Activated CD8-positive, alpha-beta memory T cell treated with anti-CD3 and anti-CD28 coated beads, Interleukin-2, amount 50 U/mL, for 48 hours (primary cell): ENCODE data around the gene UST.
"Not testable (repeated sequence)": the region's sequence is repeated elsewhere in the genome, so short reads cannot be mapped to it uniquely, and the experiment has no call there.

Experiments used
- DNase-seq: peaks from one replicate; pipeline ENCODE4 v3.0.0-alpha.2; 2020

UST gene

DNA sequence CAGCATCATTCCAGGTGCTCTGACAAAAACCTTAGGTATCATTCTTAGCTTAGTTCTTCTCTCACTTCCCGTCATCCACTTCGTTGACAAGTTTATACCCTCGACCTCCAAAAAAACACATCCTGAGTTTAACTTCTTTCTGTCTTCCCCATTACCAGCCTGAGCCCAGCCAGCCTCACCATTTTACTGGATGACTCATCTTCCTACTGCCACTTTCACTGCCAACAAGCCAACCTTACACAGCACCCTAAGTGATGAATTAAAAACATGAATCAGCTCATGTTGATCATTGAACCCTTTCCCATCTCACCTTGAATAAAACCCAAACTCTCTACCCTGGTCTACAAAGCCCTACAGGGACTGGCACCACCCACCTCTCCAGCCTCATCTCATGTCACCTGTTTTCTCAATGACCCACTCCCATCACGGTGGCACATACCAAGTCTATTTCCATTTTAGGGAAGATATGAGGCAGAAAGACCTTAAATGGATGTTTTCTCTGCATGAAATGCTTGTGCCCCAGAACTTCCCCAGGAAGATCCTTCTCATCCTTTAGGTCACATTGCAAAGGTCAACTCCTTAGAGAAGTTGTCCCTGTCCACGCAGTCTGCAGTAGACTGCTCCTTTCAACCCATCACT is 9.9 kb upstream of the UST start:
- no peak for DNase-seq

- no peak for DNase-seq
These were observed 9.0 kb upstream of the UST start for GRCh38 chr6:148737806-148738205.

DNA sequence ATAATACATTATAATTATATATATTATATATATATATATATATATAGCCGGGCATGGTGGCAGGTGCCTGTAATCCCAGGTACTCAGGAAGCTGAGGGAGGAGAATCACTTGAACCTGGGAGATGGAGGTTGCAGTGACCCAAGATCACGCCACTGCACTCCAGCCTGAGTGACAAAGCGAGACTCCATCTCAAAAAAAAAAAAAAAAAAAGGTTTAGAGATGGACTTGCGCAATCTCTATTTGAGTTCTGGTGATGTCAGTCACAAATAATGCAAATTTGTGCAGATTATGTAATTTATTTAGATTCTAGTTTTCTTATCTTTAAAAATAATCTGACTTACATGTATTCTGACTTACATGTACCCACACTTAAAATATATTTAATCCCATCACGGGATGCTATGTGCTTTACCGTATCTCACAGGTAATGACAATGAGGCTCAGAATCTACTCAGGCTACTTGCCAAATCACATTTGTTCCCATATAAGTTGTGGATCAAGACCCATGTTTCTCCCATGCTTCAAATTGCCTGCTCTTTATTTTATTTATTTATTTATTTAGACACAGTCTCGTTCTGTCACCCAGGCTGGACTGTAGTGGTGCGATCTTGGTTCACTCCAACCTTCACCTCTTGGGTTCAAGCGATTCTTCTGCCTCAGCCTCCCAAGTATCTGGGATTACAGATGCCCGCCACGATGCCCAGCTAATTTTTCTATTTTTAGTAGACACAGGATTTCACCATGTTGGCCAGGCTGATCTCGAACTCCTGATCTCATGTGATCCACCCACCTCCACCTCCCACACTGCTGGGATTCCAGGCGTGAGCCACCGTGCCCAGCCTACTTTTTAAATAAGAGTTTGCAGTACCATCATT is 7.6 kb upstream of the UST start:
- no peak for DNase-seq

- no peak for DNase-seq
These were observed 7.1 kb upstream of the UST start for GRCh38 chr6:148739822-148740128.

- DNase-seq: no peak
These were observed 3.4 kb upstream of the UST start for GRCh38 chr6:148743476-148743875.

DNA sequence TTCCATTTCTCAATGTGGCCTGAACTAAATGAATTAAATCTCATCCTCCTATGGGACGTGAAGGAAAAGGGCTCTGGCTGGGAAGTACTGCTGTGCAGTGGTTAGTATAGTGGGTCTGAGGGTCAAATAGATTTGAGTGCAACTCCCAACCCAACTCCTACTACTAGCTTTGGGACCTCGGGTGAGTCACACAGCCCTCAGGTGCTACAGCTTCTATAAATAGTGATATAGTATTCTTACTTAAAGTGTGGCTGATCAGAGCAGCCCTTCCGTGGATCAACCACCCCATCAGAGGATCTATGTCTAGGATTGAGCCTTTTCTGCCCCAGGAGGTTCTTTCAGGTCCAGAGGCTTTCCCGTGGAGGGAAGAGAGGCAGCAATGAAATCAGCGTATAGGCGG is 904 bp upstream of the UST start:
- DNase-seq: no peak

- peak; percentile 70 for DNase-seq
These were observed 278 bp downstream of the UST start for GRCh38 chr6:148747145-148747470.

DNA sequence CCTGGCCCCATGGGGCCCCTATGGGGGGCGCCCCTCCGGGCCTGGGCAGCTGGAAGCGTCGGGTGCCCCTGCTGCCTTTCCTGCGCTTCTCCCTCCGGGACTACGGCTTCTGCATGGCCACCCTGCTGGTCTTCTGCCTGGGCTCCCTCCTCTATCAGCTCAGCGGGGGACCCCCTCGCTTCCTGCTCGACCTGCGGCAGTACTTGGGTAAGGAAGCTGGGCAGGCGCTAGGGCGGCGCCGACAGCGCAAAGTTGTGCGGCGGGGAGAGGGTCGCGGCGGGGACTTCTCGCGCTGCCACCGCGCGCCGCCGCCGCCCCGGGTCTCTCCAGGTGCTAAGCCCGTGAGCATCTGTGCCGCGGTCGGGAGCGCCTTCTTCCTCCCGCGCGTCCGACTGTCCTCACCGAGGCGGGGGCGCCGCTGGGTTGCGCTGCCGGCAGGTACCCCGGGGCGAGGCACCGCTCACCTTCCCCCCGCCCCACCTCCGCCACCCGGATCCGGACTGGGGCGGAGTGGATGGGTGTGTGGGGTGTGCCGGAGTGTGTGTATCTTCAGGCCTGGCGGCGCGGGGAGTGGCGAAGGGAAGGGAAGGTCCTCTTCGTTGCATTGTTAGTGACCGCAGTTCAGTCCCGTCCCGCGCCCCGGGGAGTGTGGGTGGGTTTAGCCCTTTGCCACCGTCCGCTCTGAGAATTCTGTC is 788 bp downstream of the UST start:
- DNase-seq: peak; percentile 70

DNA sequence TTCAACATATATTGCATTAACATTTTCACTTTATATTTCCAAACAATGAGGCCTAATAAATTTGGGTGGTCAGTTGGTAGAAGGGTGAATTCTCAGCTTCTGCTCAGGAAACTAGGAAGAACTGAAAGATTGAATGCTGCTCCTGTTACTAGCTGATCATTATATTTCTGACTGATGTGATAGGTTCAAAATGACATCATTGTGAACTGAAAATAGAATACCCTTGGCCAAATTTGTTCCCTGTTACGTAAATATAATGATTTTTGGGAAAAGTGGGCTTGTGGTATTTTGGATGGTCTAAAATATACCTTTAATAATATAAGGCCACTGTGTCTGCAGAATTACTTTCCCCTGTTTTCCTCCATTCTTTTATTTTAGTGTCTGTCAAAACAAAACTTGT is 2.8 kb downstream of the UST start:
- no peak for DNase-seq

DNA sequence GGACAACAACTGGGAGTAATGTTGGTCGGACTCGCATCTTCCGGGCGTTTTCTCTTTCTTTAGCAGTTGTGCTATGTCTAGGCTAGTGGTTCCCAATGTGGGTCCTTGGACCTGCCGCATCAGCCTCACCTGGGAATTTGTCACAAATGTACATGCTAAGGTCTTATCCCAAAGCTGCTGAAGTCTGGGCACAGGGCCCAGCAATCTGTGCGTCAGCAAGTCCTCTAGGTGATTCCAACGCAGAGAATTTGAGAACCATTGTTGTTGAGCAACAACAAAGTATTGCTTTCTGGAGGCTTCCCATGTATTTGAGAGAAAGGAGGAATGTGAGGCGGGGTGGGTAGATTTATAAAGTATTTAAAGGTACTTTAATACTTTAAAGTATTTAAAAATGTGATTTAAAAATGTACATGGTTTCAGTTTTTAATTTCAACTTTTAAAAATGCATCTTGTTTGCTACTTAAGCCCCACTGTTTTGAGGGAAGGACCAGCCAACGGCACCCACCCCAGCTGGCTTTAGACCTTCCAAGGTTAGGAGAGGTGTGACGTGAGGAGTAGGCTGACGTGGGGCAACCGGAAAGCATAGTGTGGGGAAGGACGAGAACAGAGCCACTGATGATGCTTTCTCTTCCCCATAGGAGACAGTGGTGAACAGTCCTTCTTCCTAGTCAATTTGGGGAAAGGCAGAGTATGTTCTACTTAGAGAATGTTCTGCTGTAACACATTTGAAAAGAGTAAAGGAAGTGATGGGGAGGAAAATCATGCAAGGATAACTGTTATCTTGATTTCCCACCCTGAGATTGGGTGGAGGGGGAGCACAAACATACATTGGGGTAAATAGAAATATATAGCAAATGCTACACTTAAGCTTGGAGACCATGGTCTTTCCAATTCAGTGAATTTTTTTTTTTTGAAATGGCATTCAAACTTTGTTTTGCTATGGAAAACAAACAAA is 4.3 kb downstream of the UST start:
- DNase-seq: no peak

DNA sequence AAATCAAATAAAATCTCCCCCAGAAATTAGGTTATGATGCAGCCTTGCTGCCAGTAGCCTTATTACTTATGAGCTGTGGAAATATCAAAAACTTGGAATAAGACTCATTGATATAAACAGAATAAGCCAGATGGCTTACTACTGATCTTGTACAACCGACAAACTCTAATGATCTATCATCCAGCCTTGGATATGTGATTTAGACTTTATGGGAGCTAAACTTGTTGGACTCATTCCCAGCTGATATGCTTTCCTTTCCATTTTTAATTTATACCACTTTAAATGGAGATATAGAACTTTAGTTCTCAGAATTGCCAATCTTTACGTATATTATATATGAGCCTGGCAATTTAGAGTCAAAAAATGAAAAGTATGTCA is 5.0 kb downstream of the UST start:
- no peak for DNase-seq

DNA sequence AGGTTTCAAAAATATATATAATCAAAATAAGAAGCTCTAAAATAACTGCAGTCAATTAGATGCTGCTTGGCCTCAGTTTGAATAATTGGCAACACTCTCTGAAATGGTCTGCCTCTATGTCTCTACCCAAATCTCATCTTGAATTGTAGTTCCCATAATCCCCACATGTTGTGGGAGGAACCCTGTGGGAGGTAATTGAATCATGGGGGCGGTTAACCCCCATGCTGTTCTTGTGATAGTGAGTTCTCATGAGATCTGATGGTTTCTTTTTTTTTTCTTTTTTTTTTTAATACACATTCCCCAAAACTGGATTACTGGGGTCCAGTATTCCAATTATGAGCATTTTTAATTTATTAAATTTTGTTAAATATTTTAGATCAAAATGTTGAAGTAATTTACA is 8.5 kb downstream of the UST start:
- DNase-seq: not testable (repeated sequence)

- DNase-seq: no peak
These were observed 11.2 kb downstream of the UST start for GRCh38 chr6:148757944-148758480.

GRCh38 chr6:148758492-148758891 is 11.7 kb downstream of the UST start:
- peak; percentile 64 for DNase-seq

- no peak for DNase-seq
These were observed 13.4 kb downstream of the UST start for GRCh38 chr6:148760258-148760534.

DNA sequence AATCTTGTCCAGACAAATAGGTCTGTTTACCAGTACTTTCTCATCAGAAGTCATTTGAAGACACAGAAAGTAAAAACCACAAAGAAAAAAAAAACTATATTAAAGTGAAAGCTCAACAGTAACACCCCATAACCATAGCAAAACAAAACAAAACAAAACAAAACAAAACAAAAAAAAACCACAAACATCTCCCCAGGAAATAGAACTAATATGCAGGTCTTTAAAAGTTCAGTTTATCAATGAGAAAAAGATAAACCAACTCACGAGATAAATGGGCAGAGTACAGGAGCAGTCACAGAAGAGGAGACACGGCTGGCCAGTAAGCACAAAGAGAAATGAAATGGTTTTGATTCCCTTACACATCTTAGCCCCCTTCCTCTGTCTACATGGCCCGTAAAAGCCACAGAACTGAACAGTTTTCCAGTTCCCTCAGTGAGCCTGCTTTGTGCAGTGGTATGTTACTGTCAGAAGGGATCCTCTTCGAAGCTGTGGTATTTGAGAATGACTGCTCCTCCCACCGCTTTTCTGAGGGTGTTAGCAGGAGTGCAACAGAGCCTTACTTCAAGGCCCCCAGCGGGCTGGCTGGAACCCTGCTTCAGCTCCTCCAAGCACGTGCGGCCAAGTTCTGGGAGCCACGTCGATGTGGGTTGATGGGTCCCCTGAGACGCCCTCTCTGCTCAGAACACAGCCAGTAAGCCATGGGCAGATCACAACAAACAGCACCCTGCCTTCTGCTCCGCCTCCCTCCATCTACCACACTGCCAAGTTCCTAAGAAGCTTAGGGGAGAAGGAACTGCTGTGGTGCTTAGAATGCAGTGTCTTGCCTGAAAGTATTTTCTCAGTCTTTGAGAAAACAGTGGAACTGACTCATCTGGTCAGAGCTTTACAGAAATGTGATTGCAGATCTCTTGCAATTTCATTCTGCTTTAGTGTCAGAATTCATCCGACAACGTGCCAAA is 14.0 kb downstream of the UST start:
- peak; percentile 80 for DNase-seq

- peak; percentile 67 for DNase-seq
These were observed 14.7 kb downstream of the UST start for GRCh38 chr6:148761527-148762011.

DNA sequence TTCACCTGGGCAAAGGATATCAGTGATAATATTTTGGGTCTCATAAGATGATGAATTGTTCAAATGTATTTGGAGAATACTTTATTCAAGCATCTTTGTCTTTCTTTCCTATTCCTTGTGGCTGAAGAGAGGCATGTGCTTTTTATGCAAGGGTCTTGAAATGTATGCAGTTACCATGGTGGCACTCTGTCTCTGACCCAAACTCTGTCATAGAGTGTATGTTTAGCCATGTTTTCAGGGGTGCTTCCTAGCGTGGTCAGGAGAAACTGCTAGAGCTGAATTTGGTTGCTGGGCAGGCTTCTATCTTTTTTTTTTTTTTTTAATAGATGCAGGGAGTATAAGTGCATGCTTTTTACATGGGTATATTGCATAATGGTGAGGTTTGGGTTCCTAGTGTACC is 15.4 kb downstream of the UST start:
- no peak for DNase-seq

DNA sequence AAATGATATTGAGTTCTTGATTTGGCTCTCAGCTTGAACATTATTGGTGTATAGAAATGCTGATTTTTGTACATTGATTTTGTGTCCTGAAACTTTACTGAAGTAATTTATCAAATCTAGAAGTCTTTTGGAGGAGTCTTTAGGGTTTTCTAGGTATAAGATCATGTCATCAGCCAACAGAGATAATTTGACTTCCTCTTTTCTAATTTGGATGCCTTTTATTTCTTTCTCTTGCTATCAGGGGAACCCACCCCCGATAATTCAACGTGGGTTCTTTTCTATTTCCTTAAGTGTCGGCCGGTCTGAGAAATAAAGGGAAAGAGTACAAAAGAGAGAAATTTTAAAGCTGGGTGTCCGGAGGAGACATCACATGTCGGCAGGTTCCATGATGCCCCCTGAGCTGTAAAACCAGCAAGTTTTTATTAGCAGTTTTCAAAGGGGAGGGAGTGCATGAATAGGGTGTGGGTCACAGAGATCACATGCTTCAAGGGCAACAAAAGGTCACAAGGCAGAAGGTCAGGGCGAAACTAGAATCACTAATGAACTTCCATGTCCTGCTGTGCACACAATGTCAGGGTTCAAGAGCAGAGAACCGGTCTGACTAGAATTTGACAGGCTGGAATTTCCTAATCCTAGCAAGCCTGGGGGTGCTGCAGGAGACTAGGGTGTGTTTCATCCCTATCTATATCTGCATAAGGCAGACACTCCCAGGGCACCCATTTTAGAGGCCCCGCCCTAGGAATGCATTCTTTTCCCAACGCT is 17.6 kb downstream of the UST start:
- not testable (repeated sequence) for DNase-seq

DNA sequence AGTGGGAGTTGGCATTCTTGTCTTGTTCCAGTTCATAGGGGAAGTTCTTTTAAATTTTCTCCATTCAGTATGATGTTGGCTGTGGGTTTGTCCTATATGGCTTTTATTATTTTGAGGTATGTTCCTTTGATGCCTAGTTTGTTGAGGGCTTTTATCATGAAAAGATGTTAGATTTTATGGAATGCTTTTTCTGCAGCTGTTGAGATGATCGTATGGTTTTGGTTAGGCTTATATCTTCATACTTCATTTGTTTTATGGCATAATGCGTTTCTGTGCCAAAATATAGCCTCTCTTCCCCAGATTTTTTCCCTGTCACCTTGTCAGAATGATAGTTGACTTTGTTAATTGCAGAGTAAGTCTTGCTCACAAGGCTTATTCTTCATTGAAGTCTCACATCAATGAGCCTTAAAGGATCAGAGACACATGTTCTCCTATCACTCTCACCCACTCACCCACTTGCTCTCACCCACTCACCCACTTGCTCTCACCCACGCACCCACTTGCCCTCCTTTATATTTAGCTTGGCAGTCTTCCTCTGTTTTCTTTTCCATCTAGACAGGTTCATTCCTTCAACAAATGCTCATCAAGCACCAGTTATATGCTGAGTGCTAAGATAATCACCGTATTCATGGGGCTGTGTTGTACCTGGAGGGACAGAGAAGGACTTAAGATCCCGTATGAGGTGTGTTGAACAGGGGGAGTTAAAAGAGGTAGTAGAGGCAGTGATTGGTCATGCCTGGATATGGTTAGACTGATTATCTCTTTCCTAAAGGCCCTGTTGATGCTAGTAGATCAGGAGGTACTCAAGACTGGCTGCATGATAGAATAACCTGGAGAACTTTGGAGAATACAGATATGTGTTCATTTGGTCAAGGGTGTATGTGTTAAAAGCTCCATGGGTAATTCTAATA is 19.3 kb downstream of the UST start:
- DNase-seq: no peak
